Erythroblast (primary cell): ENCODE data around the gene FABP2.
"Not testable (repeated sequence)": the region's sequence is repeated elsewhere in the genome, so short reads cannot be mapped to it uniquely, and the experiment has no call there.

Source experiments
- GATA1 ChIP-seq: IDR thresholded peaks from 2 replicates; pipeline ENCODE4 v1.6.1; 2011; ENCODE audit warnings: low read depth, mild to moderate bottlenecking, control low read depth, low read length, moderate library complexity
- POLR2A ChIP-seq: IDR thresholded peaks from 2 replicates; pipeline ENCODE4 v1.6.1; 2011; ENCODE audit warnings: mild to moderate bottlenecking, low read length

DNA sequence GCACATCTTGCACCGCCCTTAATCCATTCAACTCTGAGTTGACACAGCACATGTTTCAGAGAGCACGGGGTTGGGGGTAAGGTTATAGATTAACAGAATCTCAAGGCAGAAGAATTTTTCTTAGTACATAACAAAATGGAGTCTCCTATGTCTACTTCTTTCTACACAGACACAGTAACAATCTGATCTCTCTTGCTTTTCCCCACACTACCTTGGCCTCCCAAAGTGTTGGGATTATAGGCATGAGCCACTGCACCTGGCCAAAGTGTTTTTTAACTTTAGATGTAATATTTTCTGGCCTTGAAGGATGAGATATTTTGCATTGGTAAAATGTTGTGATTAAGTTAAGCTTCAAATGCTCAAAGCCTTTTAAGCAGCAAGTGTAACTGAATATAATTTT, 21.4 kb upstream of the FABP2 start:
- TF ChIP-seq POLR2A, GATA1: not testable (repeated sequence)
